NCI-H2196 (cell line): ENCODE measurements around the gene GDPD4.

Experiments
- DNase-seq: peaks from one replicate; lab custom pipeline; 2025; ENCODE audit not compliant: unreplicated experiment; lab: John Stamatoyannopoulos, UW

GDPD4 gene

DNA sequence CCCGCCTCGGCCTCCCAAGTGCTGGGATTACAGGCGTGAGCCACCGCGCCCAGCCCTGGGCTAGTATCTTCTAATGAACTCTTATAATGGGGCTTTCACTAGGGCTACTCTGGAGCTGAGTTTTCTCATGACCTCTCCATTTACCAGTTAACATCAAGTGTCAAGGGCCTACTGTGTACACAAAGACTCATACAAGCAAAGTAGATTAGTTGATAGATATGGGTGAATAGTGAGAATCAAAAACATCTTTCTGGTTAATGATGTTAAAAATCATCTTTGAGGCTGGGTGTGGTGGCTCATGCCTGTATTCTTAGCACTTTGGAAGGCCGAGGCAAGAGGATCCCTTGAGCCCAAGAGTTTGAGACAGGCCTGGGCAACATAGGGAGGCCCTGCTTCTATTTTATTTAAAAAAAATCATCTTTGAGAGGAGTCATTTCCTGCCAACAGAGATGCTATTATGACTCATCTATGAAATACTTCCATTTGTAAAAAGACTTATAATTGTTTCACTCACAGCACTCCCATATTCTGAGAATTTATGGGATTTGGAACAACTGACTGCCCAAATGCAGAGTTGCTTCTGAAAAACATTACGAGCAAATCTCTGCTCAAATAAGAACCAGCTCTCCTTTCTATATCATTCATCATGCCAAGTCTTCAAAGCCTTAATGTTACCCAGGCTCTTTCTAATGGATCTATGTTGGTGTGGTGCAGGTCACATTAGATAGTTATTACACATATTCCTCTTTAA is 57.0 kb downstream of the GDPD4 start:
- no peak for DNase-seq

- DNase-seq, result no peak
These were observed 64.6 kb downstream of the GDPD4 start for GRCh38 chr11:77236901-77237300.

GRCh38 chr11:77233011-77233410 is 68.5 kb downstream of the GDPD4 start:
- DNase-seq, result no peak

DNA sequence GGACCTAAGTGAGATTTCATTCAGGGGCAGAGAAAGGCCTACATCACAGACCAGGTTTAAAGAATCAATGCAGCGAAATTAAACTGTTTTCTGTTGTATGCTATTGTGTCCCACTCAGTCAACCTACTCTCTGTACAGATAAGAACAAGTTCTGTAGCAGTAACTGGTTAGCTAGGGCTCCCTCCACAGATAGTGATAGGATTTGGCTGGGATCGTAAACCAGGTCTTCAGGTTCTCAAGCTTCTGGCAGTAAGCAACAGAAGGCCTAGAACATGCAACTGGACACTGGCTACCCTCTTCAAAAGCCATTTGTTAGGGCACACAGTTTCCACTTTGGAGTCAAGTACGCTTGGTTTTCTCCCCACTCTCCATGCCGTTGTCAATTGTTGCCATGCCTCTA is 69.2 kb downstream of the GDPD4 start:
- no peak for DNase-seq

DNA sequence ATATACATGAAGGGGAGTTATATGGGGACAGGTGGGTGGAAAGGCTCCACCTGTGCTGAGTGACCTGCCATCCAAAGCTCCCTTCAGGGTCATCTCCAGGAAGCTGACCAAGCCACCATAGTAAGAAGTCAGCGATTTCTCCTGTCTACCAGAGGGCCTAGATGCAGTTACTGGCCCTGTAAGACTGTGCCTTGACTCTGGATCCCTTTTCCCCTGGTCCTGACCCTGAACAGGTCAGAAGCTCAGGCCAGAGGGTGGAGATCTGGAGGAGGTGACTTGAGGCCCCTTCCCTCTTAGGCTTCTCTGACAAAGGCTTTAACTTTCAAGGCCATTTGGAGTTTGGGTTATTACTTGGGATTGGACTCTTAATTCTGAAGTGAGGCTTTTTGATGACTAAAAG is 69.7 kb downstream of the GDPD4 start:
- DNase-seq, result no peak

DNA sequence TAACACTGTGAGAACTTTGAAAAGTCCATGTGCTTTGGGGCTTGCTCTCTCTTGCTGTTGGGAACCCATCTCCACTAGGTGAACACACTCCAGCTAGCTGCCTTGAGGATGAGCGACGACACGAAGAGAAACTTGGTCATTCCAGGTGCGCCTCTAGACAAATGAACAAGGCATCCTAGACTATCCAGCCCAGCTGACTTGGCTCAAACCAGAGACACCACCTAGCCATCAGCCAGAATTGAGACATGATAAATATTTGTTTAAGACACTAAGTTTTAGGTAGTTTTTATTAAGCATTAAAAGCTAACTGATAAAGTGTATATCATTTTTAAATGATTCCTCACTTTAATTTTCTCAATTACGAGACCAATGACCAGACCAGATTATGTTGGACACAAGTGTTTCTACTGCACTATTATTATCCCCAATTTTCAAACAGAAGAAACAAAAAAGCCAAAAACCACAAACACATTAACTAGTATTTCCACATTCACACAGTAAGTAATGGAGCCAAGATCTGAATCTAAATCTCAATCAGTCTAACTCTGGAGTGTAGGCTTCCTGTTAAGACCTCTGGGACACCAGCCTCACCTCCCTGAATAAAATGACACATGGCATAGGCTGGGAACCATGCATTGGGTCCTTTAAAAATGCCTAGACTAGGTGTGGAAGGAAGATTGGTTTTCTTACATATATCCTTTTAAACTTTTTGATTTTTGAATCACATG is 70.4 kb downstream of the GDPD4 start:
- no peak for DNase-seq

GRCh38 chr11:77223797-77224196 is 77.7 kb downstream of the GDPD4 start:
- no peak for DNase-seq

DNA sequence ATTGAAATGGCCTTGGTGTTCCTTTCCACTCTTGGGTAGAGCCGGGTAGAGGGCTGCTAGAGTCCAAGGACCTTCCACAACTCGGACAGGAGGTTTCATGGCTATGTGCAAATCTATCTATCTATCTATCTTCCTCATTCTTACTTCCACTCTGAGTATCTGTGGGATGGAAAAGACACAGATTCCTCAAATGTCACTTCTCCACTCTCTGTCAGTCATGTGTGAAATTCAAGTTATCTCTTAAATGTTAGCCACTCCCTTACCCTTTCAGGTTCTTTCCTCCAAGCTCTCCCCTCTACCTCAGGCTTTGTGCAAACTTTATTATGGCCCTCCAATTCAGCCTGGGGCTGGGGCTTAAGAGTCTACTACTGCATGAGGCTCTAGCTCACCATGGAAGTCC is 84.3 kb downstream of the GDPD4 start:
- no peak for DNase-seq

- DNase-seq, result no peak
These were observed 86.4 kb downstream of the GDPD4 start for GRCh38 chr11:77215106-77215505.

- no peak for DNase-seq
These were observed 86.9 kb downstream of the GDPD4 start for GRCh38 chr11:77214557-77214956.

DNA sequence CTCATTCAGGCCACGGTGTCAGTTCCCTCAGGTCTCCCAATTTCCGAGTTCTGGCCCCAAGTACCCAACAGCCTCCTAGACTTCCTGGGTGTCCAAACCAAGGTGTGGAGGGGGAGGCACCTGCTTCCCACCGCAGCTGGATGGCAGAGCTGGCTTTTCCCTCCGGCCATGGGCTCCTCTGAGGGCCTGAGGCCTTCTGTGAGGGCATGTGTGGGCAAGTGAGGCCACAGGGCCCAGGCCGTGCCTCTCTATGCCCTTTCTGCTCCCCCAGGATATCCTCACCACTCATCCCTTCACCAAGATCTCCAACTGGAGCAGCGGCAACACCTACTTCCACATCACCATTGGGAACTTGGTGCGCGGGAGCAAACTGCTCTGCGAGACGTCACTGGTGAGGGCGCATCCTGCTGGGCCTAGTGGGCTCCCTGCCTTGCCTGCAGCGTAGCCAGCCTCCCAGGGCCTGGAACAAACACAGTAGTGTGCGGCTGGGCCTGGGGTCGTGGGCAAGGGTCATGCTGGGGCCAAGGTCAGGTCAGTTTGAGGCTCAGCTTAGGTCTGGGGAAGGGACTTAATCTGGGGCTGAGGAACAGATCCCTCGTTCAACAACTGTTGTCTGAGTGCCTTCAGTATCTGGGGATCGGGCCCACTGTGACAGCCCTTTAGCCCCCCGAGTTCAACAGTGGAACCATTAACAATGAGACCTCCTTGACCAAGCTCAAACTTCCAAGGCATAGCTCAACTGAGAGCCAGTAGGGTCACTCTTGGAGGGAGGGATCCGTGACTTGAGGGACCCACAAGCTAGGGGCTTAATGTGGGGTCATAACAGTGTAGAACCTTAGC is 87.7 kb downstream of the GDPD4 start:
- no peak for DNase-seq

GRCh38 chr11:77213029-77213579 is 88.4 kb downstream of the GDPD4 start:
- DNase-seq, result no peak

GRCh38 chr11:77212314-77213007 is 89.0 kb downstream of the GDPD4 start:
- no peak for DNase-seq

GRCh38 chr11:77211594-77212251 is 89.8 kb downstream of the GDPD4 start:
- no peak for DNase-seq

GRCh38 chr11:77211040-77211451 is 90.4 kb downstream of the GDPD4 start:
- DNase-seq, result no peak

DNA sequence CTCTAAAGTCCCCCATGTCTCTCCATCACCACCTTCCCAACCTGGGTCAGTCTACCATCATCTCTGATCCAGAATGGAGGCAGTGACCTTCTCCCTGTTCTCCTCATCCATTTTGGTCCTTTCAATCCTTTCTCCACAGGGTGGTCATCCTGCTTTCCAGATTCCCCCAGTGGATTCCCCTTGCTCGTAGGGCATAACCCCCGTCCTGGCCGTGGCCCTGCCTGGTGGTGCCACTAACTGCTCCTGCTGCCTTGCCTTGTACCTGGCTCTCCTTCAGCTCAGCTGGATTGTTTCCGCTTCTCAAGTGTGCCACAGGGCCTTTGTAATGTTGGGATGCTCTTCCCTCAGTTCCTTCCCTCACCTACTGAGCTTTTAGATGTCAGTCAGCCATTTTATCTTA is 91.8 kb downstream of the GDPD4 start:
- DNase-seq, result no peak

GRCh38 chr11:77208535-77208934 is 93.0 kb downstream of the GDPD4 start:
- DNase-seq, result no peak

- no peak for DNase-seq
These were observed 93.7 kb downstream of the GDPD4 start for GRCh38 chr11:77207618-77208313.

DNA sequence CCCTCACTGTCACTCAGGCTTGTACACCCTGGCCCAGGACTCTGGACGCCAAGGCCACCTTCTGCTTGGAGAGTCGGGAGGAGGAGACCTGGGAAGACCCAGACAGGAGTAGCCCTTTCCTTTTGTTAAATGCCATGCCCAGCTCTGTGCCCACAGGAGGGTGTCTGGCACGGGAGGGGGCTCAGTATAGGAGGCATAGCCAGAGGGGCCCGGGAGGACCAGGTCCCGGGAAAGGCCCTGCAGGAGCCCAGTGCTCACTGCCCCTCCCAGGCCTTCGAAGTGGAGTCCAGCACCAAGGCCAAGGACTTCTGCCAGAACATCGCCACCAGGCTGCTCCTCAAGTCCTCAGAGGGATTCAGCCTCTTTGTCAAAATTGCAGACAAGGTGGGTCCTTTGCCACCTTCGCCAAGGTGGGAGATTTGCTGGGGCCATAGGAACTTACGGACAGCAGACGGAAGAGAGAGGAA is 94.4 kb downstream of the GDPD4 start:
- no peak for DNase-seq
